Breast epithelium (tissue), 4 donors: Measurements from ENCODE around the gene FAM168A. TPM values are rescaled to one million over a fixed set of nuclear protein-coding genes. Genes with fewer than 3 reads are reported as not detected.

Source experiments
- DNase-seq, 2 donors: peaks; one replicate each; pipeline ENCODE4 v3.0.0-alpha.2; 2019; ENCODE audit warnings: low spot score in 2 of 2
- H3K27ac ChIP-seq, 2 donors: fragments of 200-600 bp; sonication (generic) in 1 of 2; one replicate each; pipeline ENCODE4 v1.5.1; 2016 to 2019; ENCODE audit warnings: mild to moderate bottlenecking in 1 of 2
- H3K27me3 ChIP-seq, 2 donors: fragments of 200-600 bp; sonication (generic) in 1 of 2; one replicate each; pipeline versions ENCODE4 v1.5.1 to v1.6.0; 2017 to 2019; ENCODE audit warnings: control low read depth in 1 of 2, mild to moderate bottlenecking in 1 of 2
- H3K36me3 ChIP-seq: fragments of 200-600 bp; one replicate; pipeline ENCODE4 v1.5.1; 2019
- H3K4me1 ChIP-seq, 2 donors: fragments of 200-600 bp; sonication (generic); one replicate each; pipeline ENCODE4 v1.5.1; 2016 to 2019; ENCODE audit warnings: control low read depth in 1 of 2
- H3K4me3 ChIP-seq, 3 donors: fragments of 200-600 bp; sonication (generic); 1 replicate in 2 of 3; 2 replicates in 1 of 3; pipeline ENCODE4 v1.5.1; 2016 to 2019; ENCODE audit warnings: mild to moderate bottlenecking in 3 of 3, moderate library complexity in 2 of 3
- H3K9me3 ChIP-seq, 2 donors: fragments of 200-600 bp; sonication (generic) in 1 of 2; one replicate each; pipeline ENCODE4 v1.5.1; 2016 to 2019; ENCODE audit warnings: control low read depth in 1 of 2
- CTCF ChIP-seq, 3 donors: fragments of 450-650 bp; IDR thresholded peaks; one replicate each; pipeline ENCODE4 v1.5.1; 2016 to 2017; ENCODE audit warnings: antibody characterized with exemption in 3 of 3, mild to moderate bottlenecking in 3 of 3, moderate library complexity in 3 of 3
- POLR2A ChIP-seq: fragments of 450-650 bp; IDR thresholded peaks from one replicate; pipeline ENCODE4 v1.6.1; 2016; ENCODE audit warnings: antibody characterized with exemption, mild to moderate bottlenecking, moderate library complexity
- POLR2AphosphoS5 ChIP-seq, 3 donors: sonication (generic); formaldehyde crosslinking; IDR thresholded peaks; one replicate each; pipeline ENCODE4 v1.6.1; 2017; ENCODE audit warnings: antibody characterized with exemption in 3 of 3
- intact Hi-C: fragments of 100-400 bp; cut with DNase I; formaldehyde crosslinking; loops from one replicate; pipeline ENCODE4 v1.15.1; 2023; ENCODE audit warnings: low total_unique reads
- total RNA-seq, 3 donors: library from RNA; depleted of rRNA; stranded (reverse); fragments of >200 nt; gene quantifications; one replicate each; pipeline ENCODE4 v1.1.0, GENCODE V29; 2016

Gene FAM168A
- total RNA-seq, 3 donors from 2014 or later: 26.5 to 41.9 (median 28.8) TPM

GRCh38 chr11:73384872-73385689 lies 212.8 kb downstream of the FAM168A start:
- Histone ChIP-seq H3K9me3 (no peaks in the 10 kb centered on the region), H3K36me3 (no peaks in the 10 kb centered on the region), H3K27ac (peak overlapping the region in 1 of 2 donors; percentile 32), H3K27me3 (no peaks in the 10 kb centered on the region), H3K4me1 (no peaks in the 10 kb centered on the region), H3K4me3 (no peak overlapping the region)
- DNase-seq: no peak
- intact Hi-C loops: no loop called here
- TF ChIP-seq POLR2AphosphoS5 (IDR thresholded peaks at IDR 0.05) (no peak), POLR2A (no peak), CTCF (IDR thresholded peaks at IDR 0.05) (no peak)

- Histone ChIP-seq H3K27me3 (no peaks in the 10 kb centered on the region), H3K4me3 (no peak overlapping the region), H3K27ac (peak overlapping the region in 1 of 2 donors; percentile 32), H3K9me3 (no peaks in the 10 kb centered on the region), H3K4me1 (no peaks in the 10 kb centered on the region), H3K36me3 (no peaks in the 10 kb centered on the region)
- TF ChIP-seq CTCF (IDR thresholded peaks at IDR 0.05): no peak
- TF ChIP-seq POLR2AphosphoS5 (IDR thresholded peaks at IDR 0.05): no peak
- TF ChIP-seq POLR2A: no peak
- intact Hi-C loops: no loop called here
- no peak for DNase-seq
Observed at GRCh38 chr11:73384531-73384871, 213.4 kb downstream of the FAM168A start.

GRCh38 chr11:73384125-73384441 lies 213.8 kb downstream of the FAM168A start:
- Histone ChIP-seq H3K4me3 (no peak overlapping the region), H3K4me1 (no peaks in the 10 kb centered on the region), H3K27ac (no peak overlapping the region), H3K27me3 (no peaks in the 10 kb centered on the region), H3K9me3 (no peaks in the 10 kb centered on the region), H3K36me3 (no peaks in the 10 kb centered on the region)
- TF ChIP-seq CTCF (IDR thresholded peaks at IDR 0.05) (no peak), POLR2A (no peak), POLR2AphosphoS5 (IDR thresholded peaks at IDR 0.05) (no peak)
- intact Hi-C loops: no loop called here
- DNase-seq: no peak

- Histone ChIP-seq H3K4me3 (no peak overlapping the region), H3K9me3 (no peaks in the 10 kb centered on the region), H3K27me3 (no peaks in the 10 kb centered on the region), H3K36me3 (no peaks in the 10 kb centered on the region), H3K27ac (peak overlapping the region; percentile 2 to 15), H3K4me1 (no peaks in the 10 kb centered on the region)
- intact Hi-C loops: no loop called here
- DNase-seq: no peak
- TF ChIP-seq POLR2A (no peak), POLR2AphosphoS5 (IDR thresholded peaks at IDR 0.05) (no peak), CTCF (IDR thresholded peaks at IDR 0.05) (no peak)
Observed at GRCh38 chr11:73383249-73384124, 214.4 kb downstream of the FAM168A start.

- Histone ChIP-seq H3K36me3 (no peaks in the 10 kb centered on the region), H3K4me3 (no peak overlapping the region), H3K27me3 (no peaks in the 10 kb centered on the region), H3K4me1 (no peaks in the 10 kb centered on the region), H3K27ac (peak overlapping the region; percentile 2 to 15), H3K9me3 (no peaks in the 10 kb centered on the region)
- DNase-seq: no peak
- TF ChIP-seq POLR2AphosphoS5 (IDR thresholded peaks at IDR 0.05) (no peak), CTCF (IDR thresholded peaks at IDR 0.05) (no peak)
- intact Hi-C loops: no loop called here
Observed at GRCh38 chr11:73382747-73383146, 215.2 kb downstream of the FAM168A start.
